AG04450 (cell line): Measurements from ENCODE around the gene HOGA1. TPM values are rescaled to one million over a fixed set of nuclear protein-coding genes. Genes with fewer than 3 reads are reported as not detected.

Experiments used
- CTCF ChIA-PET: fragments of 300-600, 350-600 bp; formaldehyde crosslinking; extraction: SDS; loops from one replicate; lab custom pipeline; 2022; ENCODE audit warnings: antibody characterized with exemption, inconsistent platforms; lab: Charles Lee
- POLR2A ChIA-PET: fragments of 350-600 bp; formaldehyde crosslinking; extraction: SDS; loops from one replicate; lab custom pipeline; 2021; ENCODE audit warnings: antibody characterized with exemption, inconsistent platforms; lab: Yijun Ruan, JAX
- DNase-seq: peaks from one replicate; pipeline ENCODE4 v3.0.0-alpha.2; 2011; ENCODE audit warnings: low read depth, low spot score
- H3K27ac ChIP-seq: one replicate; pipeline ENCODE4 v1.5.1; 2012; ENCODE audit warnings: low read depth, low read length, control low read depth
- H3K27me3 ChIP-seq: one replicate; pipeline ENCODE4 v1.6.0; 2012; ENCODE audit warnings: low read length; ENCODE audit not compliant: control insufficient read depth, insufficient read depth
- H3K4me3 ChIP-seq: 2 replicates; pipeline ENCODE4 v1.5.1; 2011; ENCODE audit warnings: mild to moderate bottlenecking, low read depth, low read length, control low read depth
- H3K9me3 ChIP-seq: 2 replicates; pipeline ENCODE4 v1.5.1; 2012; ENCODE audit warnings: low read length; ENCODE audit not compliant: control insufficient read depth, insufficient read depth
- polyA plus RNA-seq: library from polyadenylated mRNA; depleted of rRNA; stranded (reverse); fragments of >200 nt; gene quantifications from 2 replicates; pipeline ENCODE4 v1.2.3, GENCODE V29; 2011
- TF ChIP-seq, protein P1 (sequence below): IDR thresholded peaks from 2 replicates; pipeline ENCODE4 v1.5.1; 2011; ENCODE audit warnings: low read depth, low read length, control low read depth, inconsistent platforms

The HOGA1 gene
- polyA plus RNA-seq, 1 experiment: 0.53 TPM

DNA sequence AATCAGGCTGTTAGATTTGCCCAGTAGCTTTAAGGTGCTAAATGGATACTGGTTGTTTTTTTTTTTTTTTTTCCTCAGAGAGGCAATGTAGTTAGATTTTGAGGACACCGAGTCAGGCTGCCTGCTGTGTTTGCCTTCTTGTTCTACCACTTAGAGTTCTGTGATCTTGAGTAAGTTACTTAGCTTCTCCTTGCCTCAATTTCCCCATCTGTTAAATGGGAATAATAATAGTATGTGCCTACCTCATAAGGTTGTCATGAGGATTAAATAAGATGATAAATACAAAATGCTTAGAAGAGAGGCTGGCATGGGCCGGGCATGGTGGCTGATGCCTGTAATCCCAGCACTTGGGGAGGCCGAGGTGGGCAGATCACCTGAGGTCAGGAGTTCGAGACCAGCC, 34.5 kb downstream of the HOGA1 start:
- no peak overlapping the region for H3K27ac ChIP-seq
- no peaks in the 10 kb centered on the region for H3K27me3 ChIP-seq
- ChIA-PET CTCF (interaction anchor here (0.6 to 1.0 kb wide), 3 partner anchors 9 to 164 kb away, joined by 3 to 4 read pairs (median 3); no protein-coding TSS in a partner anchor), POLR2A (no interaction called here)
- TF ChIP-seq, protein P1, sequence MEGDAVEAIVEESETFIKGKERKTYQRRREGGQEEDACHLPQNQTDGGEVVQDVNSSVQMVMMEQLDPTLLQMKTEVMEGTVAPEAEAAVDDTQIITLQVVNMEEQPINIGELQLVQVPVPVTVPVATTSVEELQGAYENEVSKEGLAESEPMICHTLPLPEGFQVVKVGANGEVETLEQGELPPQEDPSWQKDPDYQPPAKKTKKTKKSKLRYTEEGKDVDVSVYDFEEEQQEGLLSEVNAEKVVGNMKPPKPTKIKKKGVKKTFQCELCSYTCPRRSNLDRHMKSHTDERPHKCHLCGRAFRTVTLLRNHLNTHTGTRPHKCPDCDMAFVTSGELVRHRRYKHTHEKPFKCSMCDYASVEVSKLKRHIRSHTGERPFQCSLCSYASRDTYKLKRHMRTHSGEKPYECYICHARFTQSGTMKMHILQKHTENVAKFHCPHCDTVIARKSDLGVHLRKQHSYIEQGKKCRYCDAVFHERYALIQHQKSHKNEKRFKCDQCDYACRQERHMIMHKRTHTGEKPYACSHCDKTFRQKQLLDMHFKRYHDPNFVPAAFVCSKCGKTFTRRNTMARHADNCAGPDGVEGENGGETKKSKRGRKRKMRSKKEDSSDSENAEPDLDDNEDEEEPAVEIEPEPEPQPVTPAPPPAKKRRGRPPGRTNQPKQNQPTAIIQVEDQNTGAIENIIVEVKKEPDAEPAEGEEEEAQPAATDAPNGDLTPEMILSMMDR: no peak
- no peaks in the 10 kb centered on the region for H3K9me3 ChIP-seq
- DNase-seq: no peak
- no peak overlapping the region for H3K4me3 ChIP-seq

DNA sequence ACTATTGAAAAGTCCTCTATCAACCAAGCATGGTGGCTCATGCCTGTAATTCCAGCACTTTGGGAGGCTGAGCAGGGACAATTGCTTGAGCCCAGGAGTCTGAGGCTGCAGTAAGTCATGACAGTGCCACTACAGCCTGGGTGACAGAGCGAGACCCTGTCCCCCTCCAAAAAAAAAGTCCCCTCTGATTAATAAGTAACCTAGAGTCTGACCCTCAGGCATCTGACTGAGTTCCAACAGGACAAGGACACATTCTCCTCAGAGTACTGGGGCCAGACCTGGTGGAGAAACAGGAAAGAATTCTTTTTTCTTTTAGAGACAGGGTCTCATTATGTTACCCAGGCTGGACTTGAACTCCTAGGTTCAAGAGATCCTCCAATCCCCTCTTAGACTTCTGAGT, 39.1 kb downstream of the HOGA1 start:
- no peak overlapping the region for H3K4me3 ChIP-seq

DNA sequence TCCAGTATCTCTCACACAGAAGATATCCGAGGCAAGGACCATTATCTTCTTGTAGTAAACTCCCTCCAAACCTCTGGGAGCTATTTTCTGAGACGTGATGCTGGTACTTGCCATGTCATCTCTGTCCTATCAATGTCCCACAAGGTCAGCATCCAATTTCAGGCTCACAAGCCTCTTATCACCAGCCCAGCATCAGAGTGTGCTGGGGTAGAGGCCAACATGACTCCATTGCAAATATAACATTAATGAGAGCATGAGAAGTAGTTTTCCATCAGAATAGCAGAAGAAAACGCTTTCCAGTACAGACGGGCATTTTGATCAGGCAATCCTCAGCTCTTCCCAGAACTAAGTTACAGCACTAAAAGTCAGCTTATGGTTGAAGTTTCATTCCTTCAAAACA, 43.5 kb downstream of the HOGA1 start:
- Histone ChIP-seq H3K9me3 (no peaks in the 10 kb centered on the region), H3K27ac (no peak overlapping the region), H3K4me3 (no peak overlapping the region), H3K27me3 (no peaks in the 10 kb centered on the region)
- ChIA-PET CTCF (interaction anchor here (1.6 kb wide), 1 partner anchor 56 kb away, joined by 6 read pairs; no protein-coding TSS in a partner anchor), POLR2A (no interaction called here)
- TF ChIP-seq, protein P1: no peak
- no peak for DNase-seq

More for the DNA sequence above, 39.1 kb downstream of the HOGA1 start:
- Histone ChIP-seq H3K9me3 (no peaks in the 10 kb centered on the region), H3K27me3 (no peaks in the 10 kb centered on the region), H3K27ac (no peak overlapping the region)
- ChIA-PET POLR2A (no interaction called here), CTCF (interaction anchor here (2.5 kb wide), 1 partner anchor 11 kb away, joined by 13 read pairs; no protein-coding TSS in a partner anchor)
- no peak for DNase-seq
- TF ChIP-seq, protein P1: no peak

DNA sequence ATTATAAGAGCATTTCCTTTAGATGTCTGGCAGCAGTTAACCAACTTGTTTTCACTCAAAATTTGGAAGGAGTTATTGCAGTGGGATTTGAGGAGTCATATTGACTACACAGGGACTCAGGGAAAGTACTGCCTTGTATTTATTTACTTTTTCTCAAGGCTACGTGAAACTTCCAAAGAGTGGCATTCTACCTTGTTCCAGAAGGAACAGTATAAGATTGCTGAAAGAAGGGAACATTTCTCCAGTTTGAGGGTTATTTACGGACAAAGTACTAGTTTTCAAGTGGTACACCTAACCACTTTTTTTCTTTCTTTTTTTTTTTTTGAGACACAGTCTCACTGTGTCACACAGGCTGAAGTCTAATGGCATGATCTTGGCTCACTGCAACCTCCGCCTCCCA, 44.0 kb downstream of the HOGA1 start:
- POLR2A ChIA-PET: no interaction called here
- H3K27me3 ChIP-seq: no peaks in the 10 kb centered on the region
- no peak overlapping the region for H3K4me3 ChIP-seq
- TF ChIP-seq, protein P1: no peak
- no peak overlapping the region for H3K27ac ChIP-seq
- DNase-seq: no peak
- CTCF ChIA-PET: no interaction called here
- peaks cover 3% of the 10 kb centered on the region; the same call in 1 of the 2 replicates for H3K9me3 ChIP-seq

DNA sequence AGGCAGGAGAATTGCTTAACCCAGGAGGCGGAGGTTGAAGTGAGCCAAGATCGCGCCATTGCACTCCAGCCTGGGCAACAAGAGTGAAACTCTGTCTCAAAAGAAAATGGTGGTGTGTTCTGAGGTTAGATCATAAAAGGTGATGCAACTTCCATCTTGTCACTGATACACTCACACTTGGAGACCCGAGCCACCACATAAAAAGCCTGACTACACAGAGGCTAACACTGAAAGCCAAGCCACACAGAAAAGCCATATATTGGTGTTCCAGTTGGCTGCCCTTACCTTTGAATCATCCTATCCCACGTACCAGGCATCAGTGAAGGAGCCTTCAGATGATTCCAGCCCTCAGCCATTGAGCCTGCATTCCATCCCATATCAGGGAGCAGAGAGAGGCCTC, 45.1 kb downstream of the HOGA1 start:
- DNase-seq: no peak
- peaks cover 3% of the 10 kb centered on the region; the same call in 1 of the 2 replicates for H3K9me3 ChIP-seq
- H3K27me3 ChIP-seq: no peaks in the 10 kb centered on the region
- CTCF ChIA-PET: no interaction called here
- H3K27ac ChIP-seq: no peak overlapping the region
- POLR2A ChIA-PET: interaction anchor here (0.6 kb wide), 1 partner anchor 168 kb away, joined by 3 read pairs; no protein-coding TSS in a partner anchor
- TF ChIP-seq, protein P1: no peak
- H3K4me3 ChIP-seq: no peak overlapping the region
